GM19035 (cell line): ENCODE results near the gene HIVEP1.

Source experiments
- ATAC-seq: cut with Tn5 transposase; IDR thresholded peaks from one replicate; pipeline ENCODE4 v1.9.1; 2021; ENCODE audit not compliant: unreplicated experiment

The HIVEP1 gene

DNA sequence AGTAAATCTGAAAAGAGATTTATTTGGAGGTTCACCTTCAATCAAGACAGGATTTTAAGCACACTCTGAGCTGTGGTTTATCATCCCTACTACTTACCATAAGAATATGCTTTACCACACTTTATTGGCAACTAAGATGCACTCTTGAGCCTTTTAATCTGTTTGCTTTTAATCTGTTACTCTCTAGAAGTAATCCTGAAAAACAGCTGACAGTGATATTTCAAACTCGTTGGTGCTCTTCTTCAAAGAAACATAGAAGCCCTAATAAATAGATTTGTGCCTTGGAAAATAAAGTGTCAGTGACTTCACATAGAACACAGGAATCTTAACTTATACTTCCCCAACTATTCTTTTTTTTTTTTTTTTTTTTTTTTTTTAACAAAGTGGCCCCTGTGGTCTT is 102.9 kb downstream of the HIVEP1 start:
- no peak for ATAC-seq

DNA sequence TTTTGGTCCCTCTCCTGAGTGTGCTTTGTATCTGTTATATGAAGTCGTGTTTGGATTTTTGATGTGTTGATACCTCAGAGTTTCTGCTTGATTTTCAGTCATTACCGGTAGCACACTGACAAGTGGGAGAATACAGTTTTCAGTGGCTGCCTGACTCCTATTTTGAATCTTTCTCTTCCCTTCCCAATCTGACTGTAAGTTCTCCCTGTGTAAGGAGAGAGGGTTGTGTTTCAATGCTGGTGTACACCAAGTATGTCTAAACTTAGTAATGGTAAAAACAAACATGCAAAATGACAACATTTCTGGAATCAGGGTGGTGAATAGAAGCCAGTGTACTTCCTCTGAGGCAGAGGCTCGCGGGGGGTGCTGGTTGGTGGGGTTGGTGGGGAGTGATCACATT is 103.4 kb downstream of the HIVEP1 start:
- no peak for ATAC-seq

DNA sequence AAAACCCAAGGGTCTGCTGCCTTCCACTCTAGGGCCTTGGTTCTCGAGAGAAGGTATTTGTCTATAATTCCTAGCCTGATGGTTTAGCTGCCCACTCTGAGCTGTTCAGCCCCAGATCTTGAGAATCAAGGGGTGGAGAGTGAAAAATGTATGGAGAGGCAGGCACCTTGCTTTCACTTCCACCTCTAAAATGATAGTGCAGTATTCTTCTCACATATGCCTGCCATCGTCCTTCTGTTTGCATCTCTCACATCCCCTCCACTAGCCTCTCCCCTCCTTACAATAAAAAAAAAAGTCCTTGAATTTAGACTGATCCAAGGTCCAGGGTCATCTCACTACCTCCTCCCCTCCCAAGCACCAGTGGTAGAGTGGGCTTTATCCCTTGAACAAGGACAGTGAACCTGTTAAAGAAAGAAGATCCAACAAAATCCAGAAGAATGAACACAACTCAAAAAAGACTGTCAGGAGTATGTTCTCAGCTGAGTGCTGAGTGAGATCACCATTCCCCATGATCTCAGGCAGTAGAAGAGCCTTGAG is 104.2 kb downstream of the HIVEP1 start:
- no peak for ATAC-seq

DNA sequence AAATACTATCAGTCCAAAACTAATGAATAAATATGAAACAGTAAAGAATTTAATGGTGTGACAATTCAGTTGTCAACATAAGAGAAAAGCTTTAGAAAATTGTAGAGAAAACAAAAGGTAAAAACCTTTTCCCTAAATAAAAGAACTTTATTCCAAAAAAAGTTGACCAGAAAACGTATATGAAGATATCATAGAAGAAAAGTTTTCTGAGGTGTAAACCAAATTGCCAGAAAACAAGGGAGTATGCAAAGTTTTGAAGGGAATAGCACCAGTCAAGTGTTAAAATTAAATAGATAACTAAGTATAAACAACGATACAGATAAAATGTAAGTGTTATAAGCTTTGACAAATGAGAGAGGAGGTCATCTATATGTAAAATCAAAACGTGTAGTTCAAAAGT is 104.9 kb downstream of the HIVEP1 start:
- no peak for ATAC-seq

DNA sequence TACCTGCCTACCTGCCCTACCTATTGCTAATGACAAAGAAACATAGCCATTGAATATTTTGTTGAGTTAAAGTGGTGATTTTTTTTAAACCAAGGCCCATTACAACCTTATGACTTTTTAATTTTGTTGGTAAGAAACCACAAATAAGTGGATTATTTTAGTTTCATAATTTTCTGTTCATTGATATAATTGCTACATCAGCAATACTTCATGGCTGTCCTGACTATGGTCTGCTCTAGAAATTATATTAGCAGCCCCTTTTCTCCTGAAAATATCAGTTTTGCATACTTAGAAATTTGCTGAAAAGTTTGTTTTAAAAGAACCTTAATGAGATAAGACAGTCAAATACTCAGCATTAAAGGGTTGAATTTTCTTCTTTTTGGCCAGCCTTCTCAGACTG is 106.5 kb downstream of the HIVEP1 start:
- no peak for ATAC-seq

DNA sequence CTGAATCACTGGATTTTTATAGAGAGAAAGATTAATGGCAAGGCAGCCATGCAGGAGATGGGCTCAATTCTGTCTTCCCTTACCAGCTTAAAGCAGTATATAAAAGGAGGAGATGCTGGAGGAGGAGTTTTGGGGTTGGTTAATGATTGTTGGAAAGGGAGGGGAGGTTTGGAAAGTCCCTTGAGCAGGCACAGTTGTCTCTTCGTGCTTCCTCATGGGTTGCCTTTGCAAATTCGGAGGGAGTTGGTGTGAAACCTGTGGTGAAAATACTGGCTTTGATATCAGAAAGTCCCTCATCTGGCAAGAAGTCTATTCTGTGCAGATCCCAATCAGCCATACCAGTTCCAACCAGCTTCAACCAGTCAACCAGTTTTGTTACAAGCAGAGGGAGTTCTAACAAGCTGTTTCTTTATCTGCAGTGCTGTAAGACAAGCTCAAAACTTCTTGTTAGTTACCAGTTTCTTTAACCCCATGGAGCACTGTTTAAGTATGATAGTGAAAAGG is 107.0 kb downstream of the HIVEP1 start:
- peak; percentile 58 for ATAC-seq

DNA sequence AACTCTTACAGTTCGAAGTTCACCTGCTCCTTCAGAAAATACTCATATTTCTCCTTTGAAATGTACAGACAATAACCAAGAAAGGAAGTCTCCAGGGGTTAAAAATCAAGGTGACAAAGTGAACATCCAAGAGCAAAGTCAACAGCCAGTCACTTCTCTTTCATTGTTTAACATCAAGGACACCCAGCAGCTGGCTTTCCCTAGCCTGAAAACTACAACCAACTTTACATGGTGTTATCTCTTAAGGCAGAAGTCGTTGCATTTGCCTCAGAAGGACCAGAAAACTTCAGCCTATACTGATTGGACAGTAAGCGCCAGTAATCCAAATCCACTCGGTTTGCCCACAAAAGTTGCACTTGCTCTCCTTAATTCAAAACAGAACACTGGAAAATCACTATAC is 113.3 kb downstream of the HIVEP1 start:
- ATAC-seq, result no peak

DNA sequence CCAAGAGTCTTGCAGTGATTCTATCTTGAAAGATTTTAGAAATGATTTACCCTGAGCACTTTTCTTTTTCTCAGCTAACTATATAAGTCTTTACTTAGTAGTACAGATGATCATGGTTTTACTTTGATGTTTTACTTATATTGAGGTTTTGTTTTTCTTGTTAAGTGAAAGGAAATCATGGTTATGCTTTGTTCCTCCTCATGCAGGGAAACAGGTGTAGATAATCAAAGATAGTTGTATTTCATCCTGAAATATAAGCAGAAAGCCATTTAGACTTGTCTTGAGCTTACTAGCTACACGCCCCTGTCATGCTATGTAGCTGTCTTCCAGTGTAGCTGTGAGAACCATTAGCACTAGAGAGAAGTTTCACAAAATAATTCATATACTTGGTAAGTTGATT is 113.9 kb downstream of the HIVEP1 start:
- ATAC-seq, result no peak

DNA sequence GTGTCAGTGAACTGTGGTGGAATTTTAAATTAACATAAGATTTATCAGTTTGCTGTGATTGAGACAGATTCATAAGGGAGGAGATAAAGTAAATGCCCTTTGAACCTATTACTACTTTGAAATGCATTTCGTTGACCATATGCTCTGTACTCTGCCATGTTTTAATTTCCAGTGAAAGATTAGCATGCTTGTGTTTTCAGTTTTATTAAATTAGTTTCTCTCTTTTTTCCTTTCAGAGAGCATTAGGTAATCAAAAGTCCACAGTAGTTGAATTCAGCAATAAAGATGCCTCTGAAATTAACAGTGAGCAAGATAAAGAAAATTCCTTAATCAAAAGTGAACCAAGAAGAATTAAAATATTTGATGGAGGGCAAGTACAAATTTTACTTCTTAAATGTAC is 117.4 kb downstream of the HIVEP1 start:
- ATAC-seq, result no peak

DNA sequence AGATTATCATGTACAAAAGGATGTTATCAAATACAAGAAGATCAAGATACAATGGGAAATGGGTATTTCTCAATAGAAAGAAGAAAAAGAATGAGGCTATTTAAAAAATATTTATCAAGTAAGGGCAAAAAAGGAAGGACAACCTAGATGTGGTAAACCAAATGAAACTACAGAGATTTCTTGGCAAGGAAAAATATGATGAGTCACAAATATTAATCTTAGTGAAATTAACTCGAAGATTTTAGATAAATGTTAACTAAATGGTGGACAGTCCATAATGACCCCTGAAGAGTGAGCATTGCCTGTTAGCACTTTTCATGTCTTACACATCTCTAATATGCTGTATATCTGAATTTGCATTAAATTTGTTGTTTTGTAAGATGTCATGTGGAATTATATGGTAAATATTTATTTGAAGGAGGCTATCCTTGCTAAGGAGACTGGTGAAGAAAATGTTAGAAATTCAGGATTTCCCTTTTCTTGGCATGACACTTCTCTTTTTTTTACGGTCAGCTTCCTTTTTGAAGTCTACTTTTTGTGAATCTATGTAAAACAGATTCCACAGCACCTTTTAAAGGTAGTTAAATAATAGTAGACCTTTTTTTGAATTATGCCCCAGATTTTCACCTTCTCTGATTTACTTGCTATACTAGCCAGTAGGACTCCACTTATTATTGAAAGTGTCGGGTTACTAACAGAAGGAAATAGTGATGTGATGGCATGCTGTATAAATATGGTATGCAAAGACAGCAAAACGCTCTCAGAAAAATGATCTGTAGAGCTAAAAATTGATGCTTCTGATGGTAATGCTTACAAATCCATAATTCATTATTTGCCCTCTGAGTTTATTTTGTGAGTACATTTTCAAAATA is 120.5 kb downstream of the HIVEP1 start:
- no peak for ATAC-seq

DNA sequence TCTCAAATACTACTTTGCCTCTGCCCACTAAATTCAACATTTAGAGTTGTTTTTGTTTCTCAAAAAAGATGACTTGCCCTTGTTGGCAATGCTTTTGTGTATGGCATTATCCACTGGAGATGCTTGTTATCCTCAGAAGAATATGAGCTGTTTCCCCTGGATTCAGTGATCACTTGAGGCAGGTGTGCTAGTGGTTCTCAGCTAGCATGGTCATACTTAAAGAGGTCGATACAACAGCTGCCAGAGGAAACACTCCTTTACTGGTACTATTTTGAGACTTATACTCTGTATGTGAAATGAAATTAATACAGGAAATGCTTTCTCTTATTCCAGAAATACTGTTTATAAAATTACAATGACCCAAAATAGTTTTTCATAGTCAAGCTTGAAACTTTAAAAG is 122.5 kb downstream of the HIVEP1 start:
- ATAC-seq, result no peak

DNA sequence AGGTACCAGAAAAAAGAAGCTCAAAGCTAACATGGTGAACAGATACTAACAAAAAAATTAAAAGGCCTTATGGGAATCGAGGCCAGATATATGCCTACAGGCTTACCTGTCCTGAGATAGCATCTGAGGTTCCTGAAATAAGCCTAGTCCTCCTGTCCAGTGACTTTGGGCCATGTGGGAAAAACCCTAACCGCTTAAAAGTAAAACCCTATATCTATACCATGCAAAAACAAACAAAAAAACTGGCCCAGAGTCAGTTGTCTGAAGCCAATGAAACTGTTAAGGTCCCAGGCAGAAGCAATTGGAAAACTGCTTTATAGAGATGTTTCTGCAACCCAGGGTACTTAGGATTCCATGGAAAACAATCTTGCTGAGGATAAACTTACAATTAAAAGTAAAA is 122.9 kb downstream of the HIVEP1 start:
- no peak for ATAC-seq

DNA sequence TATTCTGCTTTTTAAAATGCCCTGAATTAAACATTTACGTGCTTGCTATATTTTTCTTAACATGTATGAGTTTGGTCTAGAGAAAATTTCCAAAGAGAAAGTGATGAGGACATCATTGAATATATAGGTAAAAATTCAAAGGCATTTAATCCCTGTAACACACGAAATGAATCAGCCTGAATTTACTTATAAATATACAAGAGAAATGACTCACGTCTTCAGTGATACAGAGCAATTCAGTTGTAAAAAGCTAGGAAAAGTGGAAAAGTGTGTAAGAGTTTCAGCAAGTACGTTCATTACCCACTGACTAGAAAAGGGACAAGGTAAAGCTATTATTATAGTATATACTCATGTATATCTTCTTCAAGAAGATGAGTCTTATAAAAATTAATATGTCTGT is 124.8 kb downstream of the HIVEP1 start:
- no peak for ATAC-seq

DNA sequence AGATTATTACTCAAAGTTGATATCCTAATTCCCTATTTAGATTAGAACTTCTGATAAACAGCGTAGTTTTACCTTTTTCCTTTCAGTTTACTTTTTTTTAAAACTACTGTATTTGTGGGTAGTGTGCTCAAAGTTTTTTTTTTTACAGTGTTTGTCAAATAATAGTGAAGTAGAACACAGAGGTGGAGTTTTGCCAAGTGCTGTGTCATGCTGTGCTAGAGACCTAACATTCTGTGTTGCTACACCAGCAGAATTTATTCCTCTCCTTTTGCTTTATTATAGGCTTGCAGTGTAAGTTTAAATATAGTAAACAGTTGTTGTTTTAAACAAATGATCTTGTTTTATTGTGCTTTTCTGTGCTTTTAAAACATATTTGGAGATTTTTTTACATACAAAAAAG is 125.4 kb downstream of the HIVEP1 start:
- no peak for ATAC-seq

DNA sequence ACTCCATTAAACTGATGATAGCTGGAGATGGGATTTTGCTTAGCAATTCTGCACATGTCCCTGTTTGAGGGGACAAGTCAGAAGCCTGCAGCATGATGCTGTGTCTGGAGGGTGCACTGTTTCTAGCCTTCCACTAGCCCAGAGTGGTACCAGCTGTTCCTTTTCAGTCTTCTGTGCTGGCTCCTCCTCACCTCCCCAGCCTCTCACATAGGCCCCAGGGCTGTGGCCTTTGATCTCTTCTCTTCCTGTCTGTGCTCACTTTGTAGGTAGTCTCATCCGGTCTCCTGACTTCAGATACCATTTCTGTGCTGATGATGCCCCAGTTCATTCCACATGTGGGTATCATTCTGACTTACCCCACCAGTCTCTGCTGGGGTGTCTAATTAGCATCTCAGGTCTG is 126.3 kb downstream of the HIVEP1 start:
- no peak for ATAC-seq

DNA sequence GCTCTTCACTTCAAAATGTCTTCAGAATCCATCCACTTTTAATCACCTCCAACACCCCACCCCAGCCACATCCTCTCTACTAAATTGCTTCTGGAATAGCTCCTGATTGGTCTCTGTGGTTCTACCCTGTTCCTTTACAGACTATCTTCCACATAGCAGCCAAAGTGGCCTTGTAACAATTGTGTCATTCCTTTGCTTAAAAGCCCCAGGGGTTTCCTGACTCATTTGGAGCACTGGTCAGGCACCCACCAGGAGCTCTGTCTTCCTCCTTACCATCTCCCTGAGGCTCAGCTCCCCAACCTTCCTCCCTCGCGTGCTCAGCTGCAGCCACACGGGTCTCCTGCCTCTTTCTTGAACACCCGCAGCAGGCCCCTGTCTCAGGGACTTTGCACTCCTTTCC is 126.8 kb downstream of the HIVEP1 start:
- ATAC-seq, result no peak

DNA sequence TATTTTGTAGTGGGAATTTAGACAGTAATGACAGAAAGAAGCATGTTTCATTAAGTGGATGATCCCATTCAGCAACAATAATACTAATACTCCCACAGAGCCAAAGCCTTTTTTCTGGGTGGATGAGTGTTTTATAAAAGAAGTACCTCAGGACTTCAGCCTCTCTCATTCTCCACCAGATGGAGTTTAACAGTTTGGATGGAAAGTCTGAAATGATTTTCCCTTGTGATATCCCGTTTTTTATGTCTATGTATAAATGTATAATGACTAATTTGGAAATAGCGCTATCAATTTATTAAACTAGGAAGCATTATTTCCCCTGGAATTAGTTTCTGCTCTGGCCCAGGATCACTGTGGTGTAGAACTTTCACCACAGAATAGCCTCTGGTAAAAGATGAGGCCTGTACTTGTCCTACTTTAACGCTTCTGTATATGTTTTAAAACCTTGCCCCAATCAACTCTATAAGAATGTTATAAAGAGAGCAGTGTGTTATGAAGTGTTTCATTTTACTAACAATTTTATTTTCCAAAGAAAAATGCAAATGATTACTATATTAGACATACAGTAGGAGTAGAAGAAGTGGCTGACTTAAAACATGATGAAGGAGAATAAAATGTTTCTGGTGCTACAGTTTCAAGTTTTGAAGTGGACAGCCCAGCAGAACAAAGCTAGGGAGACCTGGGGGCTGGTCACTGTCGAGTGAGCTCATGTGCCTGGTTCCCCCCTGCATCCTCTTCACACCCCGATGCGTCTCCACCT is 135.6 kb downstream of the HIVEP1 start:
- no peak for ATAC-seq

DNA sequence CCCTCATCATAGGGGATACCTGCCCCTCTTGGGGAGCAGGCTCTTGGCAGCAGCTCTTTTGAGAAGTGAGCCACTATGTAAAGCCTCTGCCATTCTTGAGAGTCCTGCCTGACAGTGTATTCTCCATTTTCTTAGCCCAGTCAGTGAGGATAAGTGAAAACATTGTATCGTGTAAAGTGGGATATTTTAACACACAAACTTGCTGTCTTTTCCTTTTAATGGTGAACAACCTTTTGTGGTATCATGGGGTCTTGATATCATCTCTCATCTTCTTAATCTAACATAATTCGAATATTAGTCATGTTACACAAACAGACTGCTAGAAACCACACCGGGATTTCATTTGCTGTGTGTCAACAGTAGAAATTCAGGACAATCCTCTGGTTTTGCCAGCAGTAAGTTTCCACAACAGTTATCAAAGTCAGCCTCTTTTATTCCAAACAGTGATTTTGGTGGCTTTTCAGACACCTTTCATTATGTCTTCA is 136.2 kb downstream of the HIVEP1 start:
- no peak for ATAC-seq

DNA sequence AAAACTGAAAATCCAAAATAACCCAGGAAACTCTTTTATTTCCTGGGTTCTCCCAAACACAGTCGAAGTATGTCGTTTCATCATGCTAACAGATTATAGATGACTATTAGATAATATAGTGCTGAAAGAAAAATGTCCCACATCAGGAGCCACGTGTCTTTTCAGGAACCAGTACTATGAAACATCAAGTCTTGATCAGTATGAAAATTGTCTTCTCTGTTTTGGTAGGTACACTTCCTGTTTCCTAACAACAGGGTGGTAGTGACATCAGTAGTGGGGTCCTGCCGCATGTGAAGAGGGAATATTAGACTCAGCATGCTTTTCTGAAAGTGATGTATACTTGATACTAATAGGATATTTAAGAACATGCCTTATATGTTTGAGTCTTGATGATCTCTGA is 136.7 kb downstream of the HIVEP1 start:
- no peak for ATAC-seq

DNA sequence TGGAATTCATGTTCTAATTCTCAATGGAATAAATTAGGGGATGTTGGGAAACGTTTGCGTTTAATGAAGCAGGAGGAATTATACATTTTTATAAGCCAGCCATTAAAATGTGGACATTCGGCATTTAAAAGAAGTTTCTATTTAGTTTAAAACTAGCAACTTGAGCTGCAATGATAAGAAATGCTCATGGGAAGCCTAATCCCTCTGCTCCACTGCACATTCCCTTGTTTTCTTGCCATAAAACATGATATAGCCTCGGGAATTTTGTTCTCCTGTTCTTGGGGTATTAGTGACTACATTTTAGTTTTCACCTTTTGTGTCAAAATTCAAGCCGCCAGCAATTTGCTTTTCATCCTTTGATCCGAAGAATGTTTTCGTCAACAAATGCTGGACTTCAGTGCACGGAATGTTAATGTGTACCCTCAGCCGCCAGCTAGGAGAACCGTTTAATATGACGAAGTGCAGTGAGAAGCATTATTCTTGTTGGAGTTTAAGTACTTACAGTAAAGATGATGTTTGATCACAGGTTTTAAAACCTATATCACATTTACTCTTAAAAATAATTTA is 137.9 kb downstream of the HIVEP1 start:
- ATAC-seq, result no peak

DNA sequence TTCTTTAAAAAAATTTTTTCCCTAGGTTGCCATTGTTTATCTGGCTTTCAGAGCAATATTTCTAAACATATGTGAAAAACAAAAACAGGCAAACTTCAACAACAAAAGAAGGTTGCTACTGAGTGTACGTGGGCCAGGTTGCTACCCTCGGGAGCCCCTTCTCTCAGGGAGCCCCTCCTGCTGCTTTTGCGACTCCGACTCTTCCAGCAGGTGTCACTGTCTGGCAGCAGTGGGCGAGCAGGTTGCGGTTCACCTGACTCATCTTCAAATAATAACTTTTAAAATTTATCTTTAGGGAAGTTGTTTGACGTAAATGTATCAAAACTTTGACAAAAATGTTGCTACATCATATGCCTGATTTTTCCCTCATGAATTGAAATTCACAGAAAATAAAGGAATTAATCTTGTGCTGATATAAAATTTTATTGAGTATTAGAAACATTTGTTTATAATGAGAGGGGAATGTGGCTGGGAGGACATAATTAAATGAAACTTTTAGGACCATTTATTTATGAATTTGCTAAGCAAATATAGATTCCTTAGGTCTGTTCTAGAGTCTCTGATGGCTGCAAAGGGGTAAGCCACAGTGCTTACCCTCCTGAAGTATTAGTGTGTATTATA is 138.8 kb downstream of the HIVEP1 start:
- no peak for ATAC-seq
